NCI-H345 (cell line): ENCODE measurements around the gene HARS2.
"Not testable (repeated sequence)": the region's sequence is repeated elsewhere in the genome, so short reads cannot be mapped to it uniquely, and the experiment has no call there.

ENCODE experiments used
- DNase-seq: peaks from one replicate; lab custom pipeline; 2025; lab: John Stamatoyannopoulos, UW

Gene HARS2

GRCh38 chr5:140700177-140701144, 9.2 kb downstream of the HARS2 start, which contains the start of gene ZMAT2:
Gene ZMAT2, plus strand, starts transcription at chr5:140700447. Its CDS starts 14 bp downstream, at chr5:140700461.
- DNase-seq: peak; percentile 98

- no peak for DNase-seq
Observed at GRCh38 chr5:140707812-140708211, 16.6 kb downstream of the HARS2 start.

GRCh38 chr5:140708787-140709186, 17.5 kb downstream of the HARS2 start:
- not testable (repeated sequence) for DNase-seq

- DNase-seq: peak; percentile 77
Observed at GRCh38 chr5:140710899-140711552, 19.8 kb downstream of the HARS2 start.

GRCh38 chr5:140711794-140712193, 20.5 kb downstream of the HARS2 start:
- DNase-seq: no peak

GRCh38 chr5:140713562-140714094, 22.4 kb downstream of the HARS2 start:
- DNase-seq: no peak

GRCh38 chr5:140716238-140716637, 25.0 kb downstream of the HARS2 start:
- DNase-seq: not testable (repeated sequence)

- no peak for DNase-seq
Observed at GRCh38 chr5:140718266-140718592, 27.0 kb downstream of the HARS2 start.

- not testable (repeated sequence) for DNase-seq
Observed at GRCh38 chr5:140720738-140721137, 29.5 kb downstream of the HARS2 start.

- not testable (repeated sequence) for DNase-seq
Observed at GRCh38 chr5:140721395-140721794, 30.1 kb downstream of the HARS2 start.

GRCh38 chr5:140725799-140726471, 34.7 kb downstream of the HARS2 start:
- DNase-seq: no peak

GRCh38 chr5:140733098-140733497, 41.8 kb downstream of the HARS2 start:
- no peak for DNase-seq

- no peak for DNase-seq
Observed at GRCh38 chr5:140734354-140734753, 43.1 kb downstream of the HARS2 start.

- no peak for DNase-seq
Observed at GRCh38 chr5:140737486-140737885, 46.2 kb downstream of the HARS2 start.

GRCh38 chr5:140741967-140742366, 50.7 kb downstream of the HARS2 start:
- no peak for DNase-seq
